GM18507 (cell line): ENCODE results near the gene RAD54L2.
"Not testable (repeated sequence)": the region's sequence is repeated elsewhere in the genome, so short reads cannot be mapped to it uniquely, and the experiment has no call there.

Source experiments
- DNase-seq: peaks from one replicate; pipeline ENCODE4 v3.0.0; 2011; ENCODE audit warnings: low read depth; ENCODE audit not compliant: insufficient read length; ENCODE audit errors: extremely low spot score
- FAIRE-seq: peaks from 2 replicates; lab custom pipeline; 2011; peaks lifted over from hg19 to GRCh38; lab: Jason Lieb, UNC

RAD54L2 gene

GRCh38 chr3:51538459-51539290 lies at the start of gene RAD54L2:
RAD54L2 (plus strand) TSS chr3:51538719; CDS start chr3:51590421, 51,702 bp downstream.
- FAIRE-seq = no peak
- peak; percentile 80 for DNase-seq

GRCh38 chr3:51498876-51499738 lies 39.4 kb upstream of the RAD54L2 start:
- no peak for FAIRE-seq
- peak; percentile 71 for DNase-seq

- FAIRE-seq (no peak), DNase-seq (no peak)
Observed at GRCh38 chr3:51500632-51501131, 37.8 kb upstream of the RAD54L2 start.

- FAIRE-seq = peak; percentile 98
Observed at GRCh38 chr3:51501833-51502561, 36.5 kb upstream of the RAD54L2 start.

GRCh38 chr3:51502562-51502910 lies 36.0 kb upstream of the RAD54L2 start:
- FAIRE-seq (no peak), DNase-seq (no peak)

More at GRCh38 chr3:51501833-51502561, 36.5 kb upstream of the RAD54L2 start:
- peak; percentile 37 for DNase-seq

- FAIRE-seq = no peak
Observed at GRCh38 chr3:51503007-51503406, 35.5 kb upstream of the RAD54L2 start.

GRCh38 chr3:51508255-51508654 lies 30.3 kb upstream of the RAD54L2 start:
- FAIRE-seq = no peak

More at GRCh38 chr3:51503007-51503406, 35.5 kb upstream of the RAD54L2 start:
- no peak for DNase-seq

GRCh38 chr3:51510996-51511395 lies 27.5 kb upstream of the RAD54L2 start:
- FAIRE-seq = no peak
- no peak for DNase-seq

More at GRCh38 chr3:51508255-51508654, 30.3 kb upstream of the RAD54L2 start:
- DNase-seq = no peak

- DNase-seq (no peak), FAIRE-seq (no peak)
Observed at GRCh38 chr3:51514210-51514609, 24.3 kb upstream of the RAD54L2 start.

GRCh38 chr3:51519848-51520247 lies 18.7 kb upstream of the RAD54L2 start:
- DNase-seq (no peak), FAIRE-seq (no peak)

- FAIRE-seq = peak; percentile 68
- DNase-seq = not testable (repeated sequence)
Observed at GRCh38 chr3:51520906-51521730, 17.4 kb upstream of the RAD54L2 start.

- FAIRE-seq (no peak), DNase-seq (no peak)
Observed at GRCh38 chr3:51522273-51522962, 16.1 kb upstream of the RAD54L2 start.

GRCh38 chr3:51524874-51525273 lies 13.6 kb upstream of the RAD54L2 start:
- not testable (repeated sequence) for DNase-seq, FAIRE-seq

- no peak for FAIRE-seq
Observed at GRCh38 chr3:51530485-51530884, 8.0 kb upstream of the RAD54L2 start.

GRCh38 chr3:51535146-51536019 lies 3.1 kb upstream of the RAD54L2 start:
- DNase-seq = no peak
- FAIRE-seq = no peak

More at GRCh38 chr3:51530485-51530884, 8.0 kb upstream of the RAD54L2 start:
- no peak for DNase-seq

- FAIRE-seq, DNase-seq: not testable (repeated sequence)
Observed at GRCh38 chr3:51537631-51538030, 888 bp upstream of the RAD54L2 start.

- DNase-seq (no peak), FAIRE-seq (no peak)
Observed at GRCh38 chr3:51538115-51538458, 432 bp upstream of the RAD54L2 start.
